Glutamatergic neuron (in vitro differentiated cells): ENCODE measurements around the gene WDR6. TPM values are rescaled to one million over a fixed set of nuclear protein-coding genes. Genes with fewer than 3 reads are reported as not detected.

Experiments used
- DNase-seq: peaks from one replicate; pipeline ENCODE4 v3.0.0; 2022
- H3K27ac Mint-ChIP-seq: one replicate; pipeline ENCODE4 v1.8.0; 2020; ENCODE audit warnings: mild to moderate bottlenecking, mixed read lengths, inconsistent platforms; ENCODE audit not compliant: unreplicated experiment
- H3K27me3 Mint-ChIP-seq: one replicate; pipeline ENCODE4 v1.8.0; 2020; ENCODE audit warnings: mild to moderate bottlenecking, moderate library complexity, mixed read lengths, inconsistent platforms; ENCODE audit not compliant: unreplicated experiment
- H3K36me3 Mint-ChIP-seq: one replicate; pipeline ENCODE4 v1.8.0; 2020; ENCODE audit warnings: mild to moderate bottlenecking, mixed read lengths, inconsistent platforms; ENCODE audit not compliant: unreplicated experiment
- H3K4me1 Mint-ChIP-seq: one replicate; pipeline ENCODE4 v1.8.0; 2020; ENCODE audit warnings: mild to moderate bottlenecking, low read depth, mixed read lengths, inconsistent platforms; ENCODE audit not compliant: unreplicated experiment
- H3K4me3 Mint-ChIP-seq: one replicate; pipeline ENCODE4 v1.8.0; 2020; ENCODE audit warnings: mild to moderate bottlenecking, mixed read lengths, inconsistent platforms; ENCODE audit not compliant: unreplicated experiment
- H3K9me3 Mint-ChIP-seq: one replicate; pipeline ENCODE4 v1.8.0; 2020; ENCODE audit warnings: mild to moderate bottlenecking, moderate library complexity, mixed read lengths, inconsistent platforms; ENCODE audit not compliant: unreplicated experiment
- CTCF ChIP-seq: fragments of 200-600 bp; sonication (generic); IDR thresholded peaks from one replicate; pipeline ENCODE4 v1.5.0; 2021; ENCODE audit not compliant: partially characterized antibody, unreplicated experiment
- total RNA-seq: library from RNA; stranded (reverse); fragmentation: NEBNext Ultra II Directional; extraction: Animal tissue kit (Norgen Biotek cat#: 25700); gene quantifications from one replicate; pipeline ENCODE4 v1.2.1, GENCODE V29; 2021; ENCODE audit not compliant: unreplicated experiment

WDR6 gene
- total RNA-seq, 1 donor from 2014 or later = 236 TPM

- Mint-ChIP-seq H3K4me1 (peaks cover 8% of the 10 kb centered on the region), H3K27ac (peak overlapping the region; percentile 55), H3K9me3 (peaks cover 3% of the 10 kb centered on the region), H3K4me3 (peak overlapping the region; percentile 87), H3K27me3 (peaks cover 9% of the 10 kb centered on the region), H3K36me3 (no peaks in the 10 kb centered on the region)
- DNase-seq = peak; percentile 32
- TF ChIP-seq CTCF = no peak
Measured at GRCh38 chr3:48990636-48991469, 16.3 kb upstream of the WDR6 start.

DNA sequence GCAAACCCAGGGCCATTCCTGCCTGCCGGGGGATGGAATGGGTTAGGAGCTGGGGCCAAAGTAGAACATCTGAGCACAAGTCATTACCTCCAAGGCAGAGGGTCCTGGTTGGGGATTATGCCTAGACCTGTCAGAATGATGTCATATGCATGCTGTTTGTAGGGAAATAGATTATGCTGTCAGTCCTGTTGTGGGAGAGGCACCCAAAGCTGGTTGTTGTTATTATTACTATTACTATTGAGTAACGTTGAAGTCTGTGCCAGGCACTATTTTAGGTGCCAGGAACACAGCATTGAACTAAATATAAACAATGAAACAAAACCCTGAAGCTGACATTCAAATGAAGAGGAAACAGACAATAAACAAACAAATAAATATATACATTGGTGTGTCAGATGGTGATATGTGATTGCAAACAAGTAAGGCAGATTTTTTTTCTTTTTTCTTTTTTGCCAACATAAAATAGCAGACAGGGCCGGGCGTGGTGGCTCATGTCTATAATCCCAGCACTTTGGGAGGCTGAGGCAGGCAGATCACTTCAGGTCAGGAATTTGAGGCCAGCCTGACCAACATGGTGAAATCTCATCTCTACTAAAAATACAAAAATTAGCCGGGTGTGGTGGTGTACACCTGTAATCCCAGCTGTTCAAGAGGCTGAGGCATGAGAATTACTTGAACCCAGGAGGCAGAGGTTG lies 15.2 kb upstream of the WDR6 start:
- H3K36me3 Mint-ChIP-seq = no peaks in the 10 kb centered on the region
- no peak for DNase-seq
- H3K4me1 Mint-ChIP-seq = peaks cover 8% of the 10 kb centered on the region
- no peak overlapping the region for H3K4me3 Mint-ChIP-seq
- no peak overlapping the region for H3K27ac Mint-ChIP-seq
- H3K9me3 Mint-ChIP-seq = peaks cover 3% of the 10 kb centered on the region
- TF ChIP-seq CTCF = no peak
- H3K27me3 Mint-ChIP-seq = peaks cover 9% of the 10 kb centered on the region

DNA sequence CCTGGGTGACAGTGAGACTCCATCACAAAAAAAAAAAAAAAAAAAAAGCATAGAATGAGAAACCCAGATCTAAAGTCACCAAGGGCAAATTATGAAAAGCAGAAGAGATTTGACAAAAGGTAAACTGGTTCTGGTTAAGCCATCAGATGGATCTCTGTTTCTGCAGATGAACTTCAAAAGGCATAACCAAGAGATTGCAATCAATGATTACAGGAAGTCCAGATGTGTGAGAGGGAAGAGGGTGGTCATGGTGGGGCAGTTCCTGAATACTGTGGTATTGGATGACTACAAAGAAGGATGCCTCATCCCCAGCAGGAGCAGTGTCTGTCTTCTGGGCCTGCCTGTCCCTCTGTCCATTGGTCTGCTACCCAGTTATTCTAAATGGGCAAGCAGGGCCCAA lies 13.4 kb upstream of the WDR6 start:
- H3K4me1 Mint-ChIP-seq = peaks cover 6% of the 10 kb centered on the region
- TF ChIP-seq CTCF = no peak
- H3K9me3 Mint-ChIP-seq = peaks cover 2% of the 10 kb centered on the region
- no peaks in the 10 kb centered on the region for H3K36me3 Mint-ChIP-seq
- H3K27me3 Mint-ChIP-seq = peaks cover 8% of the 10 kb centered on the region
- no peak for DNase-seq
- no peak overlapping the region for H3K4me3 Mint-ChIP-seq
- no peak overlapping the region for H3K27ac Mint-ChIP-seq

GRCh38 chr3:48996640-48997039 lies 10.6 kb upstream of the WDR6 start:
- H3K27me3 Mint-ChIP-seq = peaks cover 5% of the 10 kb centered on the region
- no peak overlapping the region for H3K27ac Mint-ChIP-seq
- H3K4me3 Mint-ChIP-seq = no peak overlapping the region
- no peak for DNase-seq
- H3K36me3 Mint-ChIP-seq = no peaks in the 10 kb centered on the region
- H3K4me1 Mint-ChIP-seq = peaks cover 3% of the 10 kb centered on the region
- TF ChIP-seq CTCF = no peak
- H3K9me3 Mint-ChIP-seq = no peaks in the 10 kb centered on the region
